HepG2 (cell line): ENCODE data around the gene UBE2Q2. TPM values are rescaled to one million over a fixed set of nuclear protein-coding genes. Genes with fewer than 3 reads are reported as not detected.
A peak's percentile ranks its signal among the peaks of the same experiment; 100 is the strongest.

Experiments
- ATAC-seq: fragments of 200-7000 bp; cut with Tn5 transposase; 3 replicates; pipeline ENCODE4 v1.9.1; 2020; ENCODE audit warnings: mild to moderate bottlenecking, moderate library complexity
- BruUV-seq: library from RNA; stranded (reverse); fragments of 400-500 nt; replicated peaks from 2 replicates; lab custom pipeline; 2021; lab: Mats Ljungman, UMichigan
- CTCF ChIA-PET: fragments of 300-600 bp; formaldehyde crosslinking; extraction: SDS; loops from one replicate; lab custom pipeline; 2021; ENCODE audit warnings: low total read pairs, inconsistent platforms, low intra/inter-chr PET ratio; lab: Yijun Ruan, JAX
- POLR2A ChIA-PET: fragments of 350-600 bp; sonication (Branson Sonifier 250); formaldehyde crosslinking; loops from one replicate; lab custom pipeline; 2020; ENCODE audit warnings: antibody characterized with exemption, inconsistent platforms; lab: Yijun Ruan, JAX
- DNase-seq: peaks from one replicate; pipeline ENCODE4 v3.0.0-alpha.2; 2015; ENCODE audit warnings: low spot score
- FAIRE-seq: peaks from 3 replicates; lab custom pipeline; 2011; peaks lifted over from hg19 to GRCh38; lab: Jason Lieb, UNC
- H2AFZ ChIP-seq: one replicate; pipeline ENCODE4 v1.6.1; 2011; ENCODE audit warnings: low read length, inconsistent platforms
- H3K27ac ChIP-seq: fragments of 300-600 bp; 3 replicates; pipeline ENCODE4 v1.8.0; 2011; ENCODE audit warnings: mixed run types, mild to moderate bottlenecking, mixed read lengths, low read length, inconsistent platforms; ENCODE audit not compliant: insufficient read depth; ENCODE audit errors: extremely low read length
- H3K27me3 ChIP-seq, 2 experiments: fragments of 200-600 bp in 1 of 2; 2 replicates in 1 of 2; 3 replicates in 1 of 2; pipeline versions ENCODE4 v1.6.0 to v1.8.0; 2011; ENCODE audit warnings: low read length in 2 of 2, mild to moderate bottlenecking in 2 of 2, moderate library complexity in 2 of 2, inconsistent platforms in 1 of 2; ENCODE audit not compliant: insufficient read depth in 2 of 2, control insufficient read depth in 1 of 2
- H3K36me3 ChIP-seq, 2 experiments: fragments of 200-600 bp in 1 of 2; replicated peaks in 1 of 2; 2 replicates in 1 of 2; 3 replicates in 1 of 2; pipeline versions ENCODE4 v1.5.1 to v1.8.0; 2011; ENCODE audit warnings: low read length in 2 of 2, inconsistent platforms in 1 of 2; ENCODE audit not compliant: insufficient read depth in 2 of 2, control insufficient read depth in 1 of 2
- H3K4me1 ChIP-seq: 2 replicates; pipeline ENCODE4 v1.5.1; 2012; ENCODE audit warnings: low read length, inconsistent platforms; ENCODE audit not compliant: insufficient read depth
- H3K4me2 ChIP-seq: 2 replicates; pipeline ENCODE4 v1.6.0; 2011; ENCODE audit warnings: low read depth, low read length, inconsistent platforms
- H3K4me3 ChIP-seq, 3 experiments: fragments of 200-600 bp in 1 of 3; sonication (generic), shearing (Covaris generic) in 1 of 3; replicated peaks in 1 of 3; 2 replicates each; pipeline ENCODE4 v1.5.1; 2011 to 2016; ENCODE audit warnings: low read length in 3 of 3, inconsistent platforms in 2 of 3, low read depth in 2 of 3, mild to moderate bottlenecking in 2 of 3, control low read depth in 1 of 3, mixed read lengths in 1 of 3; ENCODE audit not compliant: insufficient read depth in 1 of 3
- H3K79me2 ChIP-seq: one replicate; pipeline ENCODE4 v1.6.1; 2011; ENCODE audit warnings: low read length, inconsistent platforms; ENCODE audit not compliant: insufficient read depth
- H3K9ac ChIP-seq: 2 replicates; pipeline ENCODE4 v1.6.0; 2011; ENCODE audit warnings: mild to moderate bottlenecking, low read depth, low read length, inconsistent platforms; ENCODE audit not compliant: insufficient read depth
- H3K9me3 ChIP-seq: 2 replicates; pipeline ENCODE4 v1.5.1; 2012; ENCODE audit warnings: mild to moderate bottlenecking, low read length
- H4K20me1 ChIP-seq: 2 replicates; pipeline ENCODE4 v1.6.0; 2011; ENCODE audit warnings: inconsistent platforms, mild to moderate bottlenecking, low read length, moderate library complexity; ENCODE audit not compliant: insufficient read depth
- BCL6 ChIP-seq: IDR thresholded peaks from 2 replicates; pipeline ENCODE4 v1.6.1; 2016; ENCODE audit warnings: missing genetic modification reagents, missing compliant biosample characterization
- NFYC ChIP-seq: IDR thresholded peaks from 2 replicates; pipeline ENCODE4 v1.6.1; 2016; ENCODE audit warnings: missing genetic modification reagents, missing compliant biosample characterization
- TRIM24 ChIP-seq: sonication (generic); formaldehyde crosslinking; IDR thresholded peaks from 2 replicates; pipeline ENCODE4 v1.8.0; 2022; ENCODE audit warnings: mild to moderate bottlenecking, missing genetic modification reagents
- ZNF235 ChIP-seq: sonication (generic); formaldehyde crosslinking; IDR thresholded peaks from 2 replicates; pipeline ENCODE4 v1.8.1; 2023; ENCODE audit warnings: mild to moderate bottlenecking, missing genetic modification reagents, borderline replicate concordance
- in situ Hi-C: cut with HindIII; loops from 2 replicates; pipeline ENCODE4 v1.10.0; 2017; ENCODE audit warnings: low pct_unique_long_range_greater_than_20kb; ENCODE audit not compliant: extremely low pct_ligation_motif_present
- intact Hi-C: fragments of 100-400 bp; cut with micrococcal nuclease; formaldehyde crosslinking; loops from one replicate; pipeline ENCODE4 v1.10.0; 2022; ENCODE audit not compliant: unreplicated experiment
- polyA plus RNA-seq, 8 experiments: library from polyadenylated mRNA; depleted of rRNA in 3 of 8; stranded (reverse) in 7 of 8; unstranded in 1 of 8; fragments of >200 nt; fragmentation: Illumina TruSeq in 4 of 8; extraction: Trizol in 4 of 8; gene quantifications; 2 replicates each; pipeline versions ENCODE4 v1.2.1 to v1.2.3, GENCODE V29; 2011 to 2016; ENCODE audit warnings: low read depth in 4 of 8, missing spikeins in 1 of 8, mixed read lengths in 1 of 8; ENCODE audit not compliant: insufficient read depth in 1 of 8
- total RNA-seq, 5 experiments: library from RNA; depleted of rRNA; stranded (reverse); fragments of >200 nt; fragmentation: Illumina TruSeq; extraction: Trizol; gene quantifications; 2 replicates each; pipeline ENCODE4 v1.2.3, GENCODE V29; 2016; ENCODE audit warnings: low read depth in 1 of 5
- TF ChIP-seq, protein P1 (sequence below), 2 experiments: sonication (generic) in 1 of 2; formaldehyde crosslinking in 1 of 2; IDR thresholded peaks; 2 replicates each; pipeline versions ENCODE4 v1.5.1 to v1.6.1; 2011 to 2020; ENCODE audit warnings: borderline replicate concordance in 1 of 2, low read depth in 1 of 2, low read length in 1 of 2, mild to moderate bottlenecking in 1 of 2, missing genetic modification reagents in 1 of 2, moderate library complexity in 1 of 2

The UBE2Q2 gene
- total and polyA plus RNA-seq, 2 of the 13 experiments (the other 11 are each of a cell fraction or from before 2014, with no cell fraction given): 10.6 to 20.4 TPM

DNA sequence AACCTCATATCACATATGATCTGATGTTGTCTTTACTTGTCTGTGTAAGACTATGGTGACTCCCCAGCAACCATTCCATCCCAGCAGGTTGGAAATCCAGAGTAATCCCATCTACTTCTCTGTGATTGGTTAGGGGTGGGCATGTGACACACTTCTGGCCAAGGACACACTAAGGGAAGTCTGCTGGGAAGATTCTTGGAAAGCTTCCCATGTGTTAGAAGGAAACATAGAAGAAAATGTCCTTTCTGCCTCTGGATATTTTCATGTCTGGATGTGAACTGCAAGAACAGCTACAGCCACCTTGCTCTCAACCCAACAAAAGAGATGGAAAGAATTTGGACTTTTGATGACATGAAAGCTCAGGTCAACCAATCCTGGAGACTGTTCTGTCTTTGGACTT lies 2.6 kb upstream of the UBE2Q2 start:
- POLR2A ChIA-PET: no interaction called here

DNA sequence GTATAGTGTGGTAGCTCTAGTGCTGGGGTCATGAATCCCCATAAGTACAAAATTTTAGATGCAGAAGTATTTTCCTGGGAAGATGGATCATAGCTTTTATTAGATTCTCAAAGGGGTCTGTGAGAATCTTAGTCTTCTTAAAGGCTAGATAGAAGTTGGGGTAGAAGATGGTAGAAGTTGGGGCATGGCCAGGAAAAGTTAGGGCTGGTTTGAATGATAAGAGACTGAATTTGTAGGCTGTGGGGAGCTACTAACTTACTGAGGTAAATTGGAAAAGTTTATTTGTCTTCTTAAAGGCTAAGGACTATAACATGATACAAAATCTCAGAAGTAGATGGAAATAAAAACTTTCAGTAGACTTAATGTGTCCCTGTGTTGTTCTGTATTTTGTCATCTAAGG lies 1.6 kb upstream of the UBE2Q2 start:
- no peak for ATAC-seq
- no peaks in the 10 kb centered on the region for H3K9me3 ChIP-seq
- peaks cover 23% of the 10 kb centered on the region for H3K79me2 ChIP-seq
- H3K4me1 ChIP-seq: peaks cover 34% of the 10 kb centered on the region
- no peaks in the 10 kb centered on the region; a peak in 1 of 5 replicates for H3K36me3 ChIP-seq
- in situ Hi-C loops (no loop called here), intact Hi-C loops (loop anchor here (10.0 kb wide), 1 partner anchor 63 kb away; the partner anchor contains the start of gene FBXO22)
- H3K27me3 ChIP-seq: peaks cover 4 to 14% of the 10 kb centered on the region in 2 experiments; a peak in 3 of 5 replicates
- no peak overlapping the region for H3K4me3 ChIP-seq
- no peak for TF ChIP-seq ZNF235
- no peak for FAIRE-seq
- no peak overlapping the region for H3K27ac ChIP-seq
- ChIA-PET CTCF (no interaction called here), POLR2A (no interaction called here)
- no peak overlapping the region for H2AFZ ChIP-seq
- no TSS peak for BruUV-seq
- no peaks in the 10 kb centered on the region; the same call in 1 of the 2 replicates for H4K20me1 ChIP-seq
- no peak for DNase-seq
- no peak overlapping the region for H3K9ac ChIP-seq
- H3K4me2 ChIP-seq: no peak overlapping the region

More for the DNA sequence above, 2.6 kb upstream of the UBE2Q2 start:
- CTCF ChIA-PET: no interaction called here
- BruUV-seq: no TSS peak
- DNase-seq: no peak
- no peak overlapping the region for H3K27ac ChIP-seq
- H3K4me2 ChIP-seq: no peak overlapping the region
- peaks cover 15% of the 10 kb centered on the region for H3K79me2 ChIP-seq
- intact Hi-C loops (loop anchor here (10.0 kb wide), 1 partner anchor 64 kb away; the partner anchor contains the start of gene FBXO22), in situ Hi-C loops (no loop called here)
- no peaks in the 10 kb centered on the region; the same call in 1 of the 2 replicates for H4K20me1 ChIP-seq
- peaks cover 24% of the 10 kb centered on the region for H3K4me1 ChIP-seq
- ATAC-seq: no peak
- no peak overlapping the region for H2AFZ ChIP-seq
- TF ChIP-seq TRIM24: no peak
- TF ChIP-seq, protein P1, sequence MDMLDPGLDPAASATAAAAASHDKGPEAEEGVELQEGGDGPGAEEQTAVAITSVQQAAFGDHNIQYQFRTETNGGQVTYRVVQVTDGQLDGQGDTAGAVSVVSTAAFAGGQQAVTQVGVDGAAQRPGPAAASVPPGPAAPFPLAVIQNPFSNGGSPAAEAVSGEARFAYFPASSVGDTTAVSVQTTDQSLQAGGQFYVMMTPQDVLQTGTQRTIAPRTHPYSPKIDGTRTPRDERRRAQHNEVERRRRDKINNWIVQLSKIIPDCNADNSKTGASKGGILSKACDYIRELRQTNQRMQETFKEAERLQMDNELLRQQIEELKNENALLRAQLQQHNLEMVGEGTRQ (IDR thresholded peaks at IDR 0.05; ENCODE audit: low read depth, low read length): peak; percentile 53
- TF ChIP-seq, protein P1 (CRISPR knock-in tag; IDR thresholded peaks at IDR 0.05; ENCODE audit: borderline replicate concordance): peak; percentile 74; the same call in 1 of the 2 replicates
- TF ChIP-seq NFYC (CRISPR knock-in tag): peak; percentile 67
- 0 out of 2 replicates have a peak, but pooled peaks have one; percentile 14 for TF ChIP-seq BCL6 (CRISPR knock-in tag)
- no peak for FAIRE-seq
- no peaks in the 10 kb centered on the region for H3K36me3 ChIP-seq
- H3K9me3 ChIP-seq: no peaks in the 10 kb centered on the region
- no peak overlapping the region for H3K9ac ChIP-seq
- H3K27me3 ChIP-seq: peaks cover 4 to 14% of the 10 kb centered on the region in 2 experiments; a peak in 3 of 5 replicates
- H3K4me3 ChIP-seq: no peak overlapping the region
